Heart right ventricle (tissue), 16 donors: ENCODE measurements around the gene DAB1. TPM values are rescaled to one million over a fixed set of nuclear protein-coding genes. Genes with fewer than 3 reads are reported as not detected.

Experiments
- ATAC-seq, 8 donors: fragments of 200-7000 bp; cut with Tn5 transposase; one replicate each; pipeline ENCODE4 v1.9.1; 2020; ENCODE audit warnings: mild to moderate bottlenecking in 8 of 8, moderate library complexity in 8 of 8, moderate number of reproducible peaks in 1 of 8
- DNase-seq, 2 donors: peaks; one replicate each; pipeline ENCODE4 v3.0.0-alpha.2; 2020
- H3K27ac ChIP-seq, 10 donors: fragments of 200-600 bp; sonication (generic) in 2 of 10; one replicate each; pipeline versions ENCODE4 v1.5.0 to v1.8.0; 2020 to 2022; ENCODE audit warnings: mild to moderate bottlenecking in 3 of 10
- H3K27me3 ChIP-seq, 7 donors: fragments of 200-600 bp; one replicate each; pipeline ENCODE4 v1.8.0; 2021 to 2022; ENCODE audit warnings: mild to moderate bottlenecking in 2 of 7
- H3K36me3 ChIP-seq, 9 donors: fragments of 200-600 bp; sonication (generic) in 1 of 9; one replicate each; pipeline versions ENCODE4 v1.5.0 to v1.8.0; 2020 to 2022; ENCODE audit warnings: mild to moderate bottlenecking in 2 of 9
- H3K4me1 ChIP-seq, 9 donors: fragments of 200-600 bp; sonication (generic) in 1 of 9; one replicate each; pipeline versions ENCODE4 v1.5.0 to v1.8.0; 2020 to 2022; ENCODE audit warnings: mild to moderate bottlenecking in 4 of 9
- H3K4me3 ChIP-seq, 10 donors: fragments of 200-600 bp; sonication (generic) in 2 of 10; one replicate each; pipeline versions ENCODE4 v1.5.0 to v1.8.0; 2020 to 2022; ENCODE audit warnings: mild to moderate bottlenecking in 7 of 10, moderate library complexity in 2 of 10
- H3K9me3 ChIP-seq, 11 donors: fragments of 200-600 bp in 10 of 11; sonication (generic) in 2 of 11; one replicate each; pipeline versions ENCODE4 v1.5.0 to v1.8.0; 2013 to 2022; ENCODE audit warnings: mild to moderate bottlenecking in 2 of 11, control low read depth in 1 of 11, moderate library complexity in 1 of 11
- CTCF ChIP-seq, 9 donors: fragments of 200-600 bp; sonication (generic) in 2 of 9; IDR thresholded peaks; one replicate each; pipeline versions ENCODE4 v1.5.0 to v1.8.0; 2021 to 2022; ENCODE audit warnings: antibody characterized with exemption in 9 of 9, mild to moderate bottlenecking in 5 of 9, moderate library complexity in 1 of 9
- WGBS, 2 donors: extraction: QIAGEN DNeasy Blood & Tissue Kit; methylation state at CpG; one replicate each; pipeline ENCODE4 v1.1.7; 2013; ENCODE audit warnings: inconsistent platforms in 1 of 2; 5-methylcytosine and 5-hydroxymethylcytosine counted together
- intact Hi-C, 10 donors: fragments of 100-400 bp; cut with DNase I; formaldehyde crosslinking; loops; one replicate each; pipeline versions ENCODE4 v1.11.1 to v1.14.2; 2022
- polyA plus RNA-seq, 2 donors: library from polyadenylated mRNA; stranded (reverse); fragments of 200-250 nt; gene quantifications; one replicate each; pipeline ENCODE4 v1.2.3, GENCODE V29; 2013
- total RNA-seq, 10 donors: library from RNA; stranded (reverse); fragmentation: NEBNext Ultra II Directional in 3 of 10; extraction: Animal tissue kit (Norgen Biotek cat#: 25700) in 3 of 10; gene quantifications; one replicate each; pipeline versions ENCODE4 v1.2.1 to v1.2.4, GENCODE V29; 2021 to 2023
- donor health status: Arrhythmogenic right ventricular cardiomyopathy.
- donor health status: ischemic (EF 13 %, LVEDD 7.1; RV severe dilation, severe dysfunction).
- donor health status: healthy with polysubstance abuse.
- donor health status: DM: no; HTN: yes; CAD: no.
- donor health status: DM: no; HTN: no; CAD: no.
- donor health status: ischemic (EF 25% LVEDD 6.9; RV normal size, moderate dysfunction).
- donor health status: ischemic (EF 25% LVEDD 5.7; RV mildly dilated, moderate dysfunction).
- donor health status: healthy.
- donor health status: DM: yes; HTN: yes; CAD: no.
- donor health status: Ischemic cardiomyopathy.
- donor health status: ischemic (EF 35%, LVEDD 5.7; RV mildly dilated, moderate dysfunction).
- donor health status: nonischemic (EF 11% LVEDD 7.7; RV severe dilation, severe dysfunction).
- donor health status: DM: yes; HTN: yes; CAD: no.
- donor health status: PGD.
- donor health status: ischemic (EF 29% LVEDD 5.4; RV normal size, mild dysfunction).
- donor health status: nonischemic (EF 23%, LVEDD 6.1; RV moderate dilation, normal function).

The DAB1 gene
- total and polyA plus RNA-seq, 12 donors, result 0.16 to 25.5 (median 8.1) TPM

GRCh38 chr1:57217905-57218304 is 206.0 kb downstream of the DAB1 start:
- H3K4me3 ChIP-seq, result no peak overlapping the region
- DNase-seq (no peak), ATAC-seq (no peak)
- intact Hi-C loops, result no loop called here
- WGBS, 2 donors, result 73 to 78% methylated on average over 7 of the region's 7 CpGs
- no peak for TF ChIP-seq CTCF (IDR thresholded peaks at IDR 0.05)
- H3K36me3 ChIP-seq, result no peaks in the 10 kb centered on the region
- H3K27ac ChIP-seq, result no peak overlapping the region
- peaks cover 0 to 10% (median 0%) of the 10 kb centered on the region in 9 donors for H3K4me1 ChIP-seq
- H3K9me3 ChIP-seq, result peaks cover 0 to 12% (median 0%) of the 10 kb centered on the region in 11 donors
- no peaks in the 10 kb centered on the region for H3K27me3 ChIP-seq

DNA sequence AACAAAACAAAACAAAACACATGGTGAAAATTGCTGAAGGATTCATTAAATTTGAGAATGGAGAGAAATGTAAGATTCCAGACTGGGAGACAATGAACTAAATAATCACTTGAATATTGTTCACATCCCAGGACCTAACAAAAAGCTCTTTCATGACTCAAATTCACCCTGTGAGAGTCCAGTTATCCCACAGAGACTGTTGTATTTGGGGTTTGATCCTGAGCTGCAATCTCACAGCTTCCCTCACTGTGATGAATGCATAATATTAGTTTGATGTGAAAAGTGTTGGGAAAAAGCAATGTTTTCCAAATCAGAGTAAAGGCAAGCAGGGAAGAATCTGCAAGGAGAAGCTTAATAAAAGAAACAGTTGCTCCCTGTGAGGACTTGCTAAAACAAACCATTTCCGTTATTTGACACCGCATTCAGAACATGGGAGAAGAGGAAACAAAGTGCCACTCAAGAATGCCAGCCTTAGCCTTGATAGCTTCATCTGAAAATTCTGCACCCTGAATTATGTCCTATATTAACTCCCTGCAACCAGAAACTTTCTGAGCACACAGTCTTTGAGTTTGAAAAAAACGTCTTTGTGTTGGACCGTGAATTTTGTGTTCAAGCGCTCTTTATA is 208.8 kb downstream of the DAB1 start:
- TF ChIP-seq CTCF (IDR thresholded peaks at IDR 0.05), result no peak
- H3K27ac ChIP-seq, result no peak overlapping the region
- no peak overlapping the region for H3K4me3 ChIP-seq
- H3K9me3 ChIP-seq, result peaks cover 0 to 8% (median 0%) of the 10 kb centered on the region in 11 donors
- intact Hi-C loops, result no loop called here
- no peaks in the 10 kb centered on the region for H3K36me3 ChIP-seq
- DNase-seq, result no peak
- H3K27me3 ChIP-seq, result no peaks in the 10 kb centered on the region
- peaks cover 0 to 10% (median 0%) of the 10 kb centered on the region in 9 donors for H3K4me1 ChIP-seq
- WGBS, 2 donors, result 76 to 79% methylated on average over 5 of the region's 5 CpGs
- no peak for ATAC-seq

DNA sequence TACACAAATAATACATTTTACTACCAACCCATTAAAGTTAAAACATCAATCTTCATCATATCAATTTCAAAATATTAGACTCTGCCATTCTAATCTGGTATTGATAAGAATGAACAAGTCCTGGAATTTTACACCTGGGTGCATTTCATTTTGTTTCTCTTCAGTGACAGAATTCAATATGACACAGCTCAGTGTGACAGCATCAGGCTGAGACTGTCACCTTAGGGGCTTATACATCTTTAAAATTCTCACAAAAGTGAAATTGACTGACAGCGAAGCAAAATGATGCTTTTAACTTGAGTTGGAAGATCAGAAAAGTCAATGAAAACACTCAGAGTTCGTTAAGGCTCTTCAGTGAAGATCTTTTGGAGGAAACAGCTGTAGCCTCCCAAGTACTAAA is 213.0 kb downstream of the DAB1 start:
- no peak for DNase-seq
- H3K4me1 ChIP-seq, result peaks cover 0 to 9% (median 0%) of the 10 kb centered on the region in 9 donors
- no peaks in the 10 kb centered on the region for H3K36me3 ChIP-seq
- no peak overlapping the region for H3K27ac ChIP-seq
- no peaks in the 10 kb centered on the region for H3K9me3 ChIP-seq
- H3K4me3 ChIP-seq, result no peak overlapping the region
- intact Hi-C loops, result no loop called here
- no peaks in the 10 kb centered on the region for H3K27me3 ChIP-seq
- TF ChIP-seq CTCF (IDR thresholded peaks at IDR 0.05), result no peak
- WGBS, 2 donors, result 77 to 81% methylated on average over 2 of the region's 2 CpGs
- ATAC-seq, result no peak

GRCh38 chr1:57209495-57209894 is 214.4 kb downstream of the DAB1 start:
- WGBS, 2 donors, result 94 to 100% methylated on average over 1 of the region's 1 CpG
- H3K27me3 ChIP-seq, result no peaks in the 10 kb centered on the region
- H3K4me1 ChIP-seq, result peaks cover 0 to 13% (median 0%) of the 10 kb centered on the region in 9 donors
- no peak for ATAC-seq
- no peak for DNase-seq
- H3K36me3 ChIP-seq, result no peaks in the 10 kb centered on the region
- intact Hi-C loops, result no loop called here
- TF ChIP-seq CTCF (IDR thresholded peaks at IDR 0.05), result no peak
- no peak overlapping the region for H3K4me3 ChIP-seq
- no peaks in the 10 kb centered on the region for H3K9me3 ChIP-seq
- no peak overlapping the region for H3K27ac ChIP-seq
